HG02623 (cell line): Measurements from ENCODE around the gene NTN5.

Source experiments
- ATAC-seq: cut with Tn5 transposase; IDR thresholded peaks from one replicate; pipeline ENCODE4 v1.9.1; 2021; ENCODE audit warnings: moderate library complexity; ENCODE audit not compliant: unreplicated experiment

Gene NTN5

DNA sequence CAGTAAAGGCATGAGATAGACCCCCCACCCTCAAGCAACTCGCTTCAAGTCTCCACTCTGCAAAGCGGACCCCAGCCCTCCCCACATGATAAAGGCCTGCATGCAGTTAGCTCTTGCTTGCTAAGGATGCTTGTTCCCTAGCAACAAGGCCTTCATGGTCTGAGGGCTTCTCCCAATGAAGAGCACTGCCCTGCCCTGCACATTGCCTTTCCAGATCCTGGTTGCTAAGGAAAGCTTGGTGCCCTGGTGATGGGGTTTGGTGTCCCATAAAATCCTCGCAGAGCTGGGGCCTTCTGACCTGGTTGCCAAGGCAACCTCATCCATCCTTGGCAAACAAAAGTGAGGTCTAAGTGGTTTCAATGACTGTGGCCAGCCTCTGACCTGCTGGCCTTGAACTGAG lies 41.6 kb downstream of the NTN5 start:
- ATAC-seq = no peak

DNA sequence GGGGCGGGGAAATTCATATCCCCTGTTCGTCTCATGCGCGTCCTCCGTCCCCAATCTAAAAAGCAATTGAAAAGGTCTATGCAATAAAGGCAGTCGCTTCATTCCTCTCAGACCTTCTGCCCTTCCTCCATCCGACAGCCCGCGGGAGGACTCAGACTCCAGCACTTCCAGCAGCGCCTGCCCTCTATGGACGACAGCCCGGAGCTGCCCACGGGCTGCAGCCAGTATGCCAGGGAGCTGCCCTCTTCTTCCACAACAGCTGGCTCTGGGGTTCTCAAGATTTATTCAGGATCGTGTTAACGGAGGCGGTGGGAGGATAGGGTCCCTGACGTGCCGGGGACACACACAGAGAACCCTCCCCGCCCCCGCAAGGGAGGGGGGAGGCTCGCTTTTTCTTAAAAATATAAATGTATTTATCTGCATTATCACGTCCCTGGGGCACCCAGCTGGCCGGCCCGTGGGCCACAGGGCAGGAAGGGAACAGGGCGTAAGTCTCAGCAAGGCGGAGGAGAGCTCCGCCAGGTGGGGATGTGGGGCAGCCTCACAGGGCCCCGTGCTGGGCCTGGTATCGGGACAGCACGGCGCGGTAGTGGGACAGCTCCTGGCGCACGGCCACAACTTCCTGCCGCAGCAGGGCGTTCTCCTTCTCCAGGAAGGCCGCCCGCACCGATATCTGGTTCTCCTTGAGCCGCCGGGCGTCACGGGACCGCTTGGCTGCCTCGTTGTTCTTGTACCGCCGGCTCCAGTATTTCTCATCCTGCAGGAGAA lies 42.3 kb downstream of the NTN5 start:
- ATAC-seq = no peak

DNA sequence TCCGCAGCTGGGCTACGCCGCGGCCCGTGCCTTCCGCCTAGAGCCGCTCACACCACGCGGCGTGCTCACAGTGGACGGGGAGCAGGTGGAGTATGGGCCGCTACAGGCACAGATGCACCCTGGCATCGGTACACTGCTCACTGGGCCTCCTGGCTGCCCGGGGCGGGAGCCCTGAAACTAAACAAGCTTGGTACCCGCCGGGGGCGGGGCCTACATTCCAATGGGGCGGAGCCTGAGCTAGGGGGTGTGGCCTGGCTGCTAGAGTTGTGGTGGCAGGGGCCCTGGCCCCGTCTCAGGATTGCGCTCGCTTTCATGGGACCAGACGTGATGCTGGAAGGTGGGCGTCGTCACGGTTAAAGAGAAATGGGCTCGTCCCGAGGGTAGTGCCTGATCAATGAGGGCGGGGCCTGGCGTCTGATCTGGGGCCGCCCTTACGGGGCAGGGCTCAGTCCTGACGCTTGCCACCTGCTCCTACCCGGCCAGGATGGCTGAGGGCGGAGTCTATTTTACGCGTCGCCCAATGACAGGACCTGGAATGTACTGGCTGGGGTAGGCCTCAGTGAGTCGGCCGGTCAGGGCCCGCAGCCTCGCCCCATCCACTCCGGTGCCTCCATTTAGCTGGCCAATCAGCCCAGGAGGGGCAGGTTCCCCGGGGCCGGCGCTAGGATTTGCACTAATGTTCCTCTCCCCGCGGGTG lies 43.1 kb downstream of the NTN5 start:
- no peak for ATAC-seq

GRCh38 chr19:48629297-48629598 lies 43.6 kb downstream of the NTN5 start:
- ATAC-seq = no peak

GRCh38 chr19:48628486-48629296 lies 44.1 kb downstream of the NTN5 start:
- ATAC-seq = no peak

GRCh38 chr19:48627865-48628314 lies 44.9 kb downstream of the NTN5 start:
- no peak for ATAC-seq

DNA sequence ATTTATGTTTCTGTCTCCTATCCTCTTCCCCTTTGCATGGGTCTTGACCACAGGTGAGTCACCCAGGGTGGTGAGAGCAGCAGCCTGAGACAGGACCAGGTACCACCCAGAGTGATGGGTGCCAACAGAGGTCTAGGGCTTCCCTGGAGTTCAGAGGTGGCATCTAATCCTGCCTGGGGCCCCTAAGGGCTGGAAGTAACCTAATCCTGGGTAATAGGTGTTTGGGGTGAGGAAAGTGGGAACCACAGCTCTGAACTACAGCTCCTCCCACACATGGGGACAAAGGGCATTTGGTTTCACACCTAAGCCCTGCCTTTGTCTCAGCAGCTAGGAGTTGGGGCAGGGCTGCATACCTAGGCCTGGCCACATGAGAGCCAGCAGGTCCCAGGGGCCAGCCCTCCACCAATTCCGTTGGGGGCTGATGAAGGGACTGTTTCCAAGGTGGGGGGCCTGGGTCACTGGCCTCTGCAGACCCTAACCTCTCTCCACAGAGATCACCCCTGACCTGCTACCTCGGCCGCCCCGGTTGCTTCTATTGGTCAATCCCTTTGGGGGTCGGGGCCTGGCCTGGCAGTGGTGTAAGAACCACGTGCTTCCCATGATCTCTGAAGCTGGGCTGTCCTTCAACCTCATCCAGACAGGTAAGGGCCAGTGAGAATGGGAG lies 45.5 kb downstream of the NTN5 start:
- ATAC-seq = no peak

DNA sequence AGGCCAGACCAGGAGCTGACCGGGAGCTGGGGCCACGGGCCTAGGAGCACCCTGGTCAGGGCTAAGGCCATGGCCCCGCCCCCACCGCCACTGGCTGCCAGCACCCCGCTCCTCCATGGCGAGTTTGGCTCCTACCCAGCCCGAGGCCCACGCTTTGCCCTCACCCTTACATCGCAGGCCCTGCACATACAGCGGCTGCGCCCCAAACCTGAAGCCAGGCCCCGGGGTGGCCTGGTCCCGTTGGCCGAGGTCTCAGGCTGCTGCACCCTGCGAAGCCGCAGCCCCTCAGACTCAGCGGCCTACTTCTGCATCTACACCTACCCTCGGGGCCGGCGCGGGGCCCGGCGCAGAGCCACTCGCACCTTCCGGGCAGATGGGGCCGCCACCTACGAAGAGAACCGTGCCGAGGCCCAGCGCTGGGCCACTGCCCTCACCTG lies 46.9 kb downstream of the NTN5 start:
- no peak for ATAC-seq

DNA sequence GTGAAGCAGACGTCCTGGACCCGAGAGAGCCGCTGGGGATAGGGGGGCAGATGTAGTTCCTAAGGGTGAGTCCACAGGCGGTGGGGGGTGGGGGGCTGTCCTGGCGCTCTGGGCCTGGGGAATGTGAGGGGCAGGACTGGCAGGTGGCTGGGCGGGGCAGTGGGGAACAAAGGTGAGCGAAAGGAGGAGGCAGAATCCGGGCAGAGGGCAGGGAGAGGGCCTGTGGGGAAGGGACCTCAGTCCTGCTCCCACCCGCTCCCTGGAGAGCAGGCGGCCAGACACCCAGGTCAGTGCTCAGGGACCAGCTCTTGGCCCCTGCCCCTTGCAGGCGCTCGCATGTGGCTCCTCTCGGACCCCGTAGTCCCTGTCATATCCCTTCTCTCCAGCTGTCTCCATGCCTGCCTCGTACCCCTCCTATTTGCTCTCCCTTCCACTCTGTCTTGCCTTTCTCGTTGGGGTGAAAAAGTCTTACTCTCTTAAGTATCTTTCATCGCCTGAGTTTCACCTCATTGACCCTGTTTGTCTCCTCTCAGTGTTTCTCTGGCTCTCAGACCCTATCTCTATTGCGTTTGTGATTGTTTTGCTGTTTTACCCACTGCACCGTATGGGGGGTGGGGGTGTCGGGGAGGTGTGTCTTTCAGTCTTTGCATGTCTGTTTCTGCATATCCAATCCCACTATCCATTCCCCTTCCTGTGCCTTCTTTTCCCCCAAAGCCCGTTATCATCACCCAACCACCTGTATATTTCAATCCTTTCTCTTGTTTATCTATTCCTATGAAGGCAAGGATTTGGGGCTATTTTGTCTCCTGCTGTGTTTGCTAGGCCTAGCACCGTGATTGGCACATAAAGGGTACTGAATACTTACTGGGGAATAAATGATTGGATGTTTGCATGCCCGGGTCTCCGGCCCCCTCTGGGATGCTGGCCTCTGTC lies 47.8 kb downstream of the NTN5 start:
- ATAC-seq = no peak

- ATAC-seq = peak; percentile 61
Observed at GRCh38 chr19:48624067-48624594, 48.7 kb downstream of the NTN5 start.

DNA sequence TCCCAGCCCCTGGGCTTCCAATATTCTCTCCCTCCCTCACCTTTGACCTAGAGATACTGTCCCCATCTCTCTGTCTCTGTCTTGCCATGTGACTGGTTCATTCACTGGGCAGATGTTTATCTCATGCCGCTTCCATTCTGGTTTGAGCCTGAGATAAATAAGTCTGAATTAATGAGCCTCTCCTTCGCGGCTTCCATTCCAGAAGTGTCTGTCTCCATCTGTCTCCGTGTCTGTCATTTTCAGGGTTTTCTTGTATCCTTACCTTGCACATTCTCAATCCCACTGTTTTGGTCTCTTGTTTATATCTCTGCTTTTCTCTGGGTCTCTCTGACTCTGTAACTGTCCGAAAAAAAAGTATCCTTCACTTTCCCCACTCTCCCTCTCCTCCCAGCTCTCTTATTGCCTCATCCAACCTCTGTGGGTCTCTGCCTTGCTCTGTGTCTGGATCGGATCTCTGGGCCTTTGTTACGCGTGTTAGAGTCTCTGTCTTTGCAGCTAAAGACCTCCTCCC lies 49.2 kb downstream of the NTN5 start:
- no peak for ATAC-seq

- ATAC-seq = no peak
Observed at GRCh38 chr19:48619692-48620585, 52.9 kb downstream of the NTN5 start.

DNA sequence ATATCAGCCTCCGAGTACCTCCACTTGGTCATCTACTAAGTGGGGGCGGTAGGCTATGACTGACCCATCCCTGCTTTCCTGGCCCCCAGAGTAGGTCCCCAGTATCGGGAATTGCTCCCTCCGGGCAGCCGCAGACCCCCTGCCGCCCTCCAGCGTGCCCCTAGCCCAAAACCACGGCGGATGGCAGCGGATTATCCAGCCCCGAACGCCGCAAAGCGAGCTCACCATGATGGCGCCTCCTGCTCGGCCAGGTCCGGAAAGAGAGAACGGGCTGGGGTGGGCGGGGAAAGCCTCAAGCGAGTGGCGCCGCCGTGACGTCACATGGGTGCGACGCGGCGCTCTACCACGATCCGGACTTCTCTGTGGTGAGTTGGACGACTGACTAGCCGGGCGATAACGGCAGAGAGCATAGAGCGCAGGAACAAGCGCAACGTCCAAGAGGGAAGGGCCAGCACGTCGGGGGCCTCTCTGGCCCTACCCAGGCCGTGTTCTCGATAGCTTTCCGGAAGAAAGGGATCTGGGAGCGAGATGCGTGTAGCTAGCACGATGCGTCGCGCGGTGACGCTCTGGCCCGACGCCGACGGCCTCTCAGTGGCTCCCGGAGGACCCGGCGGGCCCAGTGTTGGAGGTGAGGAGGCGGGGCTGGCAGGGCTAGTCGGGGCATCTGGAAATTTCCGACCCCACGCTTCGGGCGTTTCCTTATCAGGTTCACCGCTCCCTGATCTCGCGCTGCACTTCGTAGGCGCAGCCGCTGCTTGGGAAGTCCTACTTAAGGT lies 53.7 kb downstream of the NTN5 start, which contains the start of the genes RPL18 and SPHK2:
Gene RPL18 (minus strand): TSS at position 263 of the 776 bp plus-strand sequence. CDS start 35 bp downstream, at position 228.
Gene SPHK2 (plus strand): TSS at position 591 of the 776 bp plus-strand sequence. CDS start 1,009 bp downstream, outside the sequence.
- ATAC-seq = peak; percentile 83

DNA sequence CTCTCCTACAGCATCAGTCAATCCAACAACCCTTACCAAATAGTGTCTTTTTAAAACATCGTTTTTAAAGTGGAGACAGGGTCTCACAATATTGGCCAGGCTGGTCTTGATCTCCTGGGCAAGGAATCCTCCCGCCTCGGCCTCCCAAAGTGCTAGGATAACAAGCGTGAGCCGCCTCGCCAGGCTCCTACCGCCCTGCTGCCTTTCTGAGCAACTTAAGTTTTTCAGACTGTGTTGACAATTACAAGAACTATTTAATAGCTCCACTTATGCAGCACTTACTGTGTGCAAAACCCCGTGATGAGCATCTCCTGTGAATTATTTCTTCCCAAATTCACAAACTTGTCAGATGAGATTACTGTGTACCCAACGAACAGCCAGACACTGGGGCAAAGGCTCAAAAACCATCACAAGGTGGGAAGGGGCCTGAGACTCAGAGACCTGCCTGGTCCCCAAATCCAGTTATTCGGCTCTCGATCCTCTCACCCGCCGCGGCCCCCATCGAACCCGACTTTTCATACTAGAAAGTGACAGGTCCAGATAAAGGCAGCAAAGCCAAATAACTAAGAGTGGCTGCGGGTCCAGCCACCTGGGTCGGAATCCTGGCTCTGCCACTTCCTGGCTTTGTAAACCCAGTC lies 54.4 kb downstream of the NTN5 start:
- ATAC-seq = no peak

- no peak for ATAC-seq
Observed at GRCh38 chr19:48617146-48617937, 55.5 kb downstream of the NTN5 start.

- ATAC-seq = no peak
Observed at GRCh38 chr19:48616491-48617056, 56.2 kb downstream of the NTN5 start.
